DMS79 (cell line): ENCODE measurements around the gene TSSK3.

Source experiments
- DNase-seq: peaks from one replicate; lab custom pipeline; 2025; lab: John Stamatoyannopoulos, UW

Gene TSSK3

GRCh38 chr1:32362474-32363313 lies at the start of gene TSSK3, which contains the start of gene FAM229A:
TSS of gene TSSK3 (plus strand) at chr1:32362539. CDS start at chr1:32362702, 163 bp downstream.
TSS of gene FAM229A (minus strand) at chr1:32362485. CDS start at chr1:32362091, 394 bp downstream.
- DNase-seq: no peak

DNA sequence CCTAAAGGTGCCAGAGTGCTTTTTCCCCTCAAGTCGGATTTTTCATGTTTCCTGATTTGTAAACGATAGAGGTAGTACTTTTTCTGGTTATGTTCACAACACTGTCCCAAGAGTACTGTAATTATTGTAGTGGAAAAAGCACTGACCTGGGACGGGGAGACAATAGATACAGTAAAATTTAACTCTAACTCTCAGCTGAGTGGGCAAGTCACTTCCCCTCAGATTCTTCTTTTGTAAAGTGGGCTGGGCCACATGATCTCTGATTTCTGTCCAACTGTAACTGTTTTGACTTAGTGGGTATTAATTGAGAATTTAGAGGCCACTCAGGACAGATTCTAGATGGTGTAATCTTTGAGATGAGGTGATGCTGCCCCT lies 45.4 kb upstream of the TSSK3 start:
- no peak for DNase-seq

GRCh38 chr1:32318127-32318869 lies 44.0 kb upstream of the TSSK3 start:
- DNase-seq: no peak

DNA sequence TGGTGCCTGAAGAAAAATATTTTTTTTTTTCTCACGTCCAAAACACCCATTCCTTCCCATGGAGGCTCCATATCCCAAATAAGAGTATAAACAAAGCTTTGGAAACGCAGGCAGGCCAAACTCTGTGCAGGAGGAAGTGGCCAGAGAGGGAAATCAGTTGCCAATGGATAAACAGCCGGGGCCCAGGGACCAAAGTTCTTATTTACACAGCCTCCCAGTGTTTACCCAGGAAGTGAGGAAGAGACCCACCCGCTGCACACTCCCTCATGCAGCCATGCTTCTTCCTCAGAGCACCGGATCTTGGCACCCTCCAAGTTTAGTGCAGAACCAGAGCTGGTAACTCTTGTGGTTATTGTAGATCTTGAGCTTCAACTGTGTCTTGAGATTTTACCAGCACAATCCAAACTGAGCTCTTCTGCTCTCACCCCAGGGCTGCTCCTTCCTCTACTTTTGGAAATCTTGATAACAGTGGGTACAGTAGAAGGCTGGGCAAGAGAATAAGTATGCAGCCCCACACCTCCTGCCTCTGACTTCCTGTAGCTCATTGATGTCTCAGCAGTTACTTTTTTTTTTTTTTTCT lies 40.5 kb upstream of the TSSK3 start:
- DNase-seq: no peak

DNA sequence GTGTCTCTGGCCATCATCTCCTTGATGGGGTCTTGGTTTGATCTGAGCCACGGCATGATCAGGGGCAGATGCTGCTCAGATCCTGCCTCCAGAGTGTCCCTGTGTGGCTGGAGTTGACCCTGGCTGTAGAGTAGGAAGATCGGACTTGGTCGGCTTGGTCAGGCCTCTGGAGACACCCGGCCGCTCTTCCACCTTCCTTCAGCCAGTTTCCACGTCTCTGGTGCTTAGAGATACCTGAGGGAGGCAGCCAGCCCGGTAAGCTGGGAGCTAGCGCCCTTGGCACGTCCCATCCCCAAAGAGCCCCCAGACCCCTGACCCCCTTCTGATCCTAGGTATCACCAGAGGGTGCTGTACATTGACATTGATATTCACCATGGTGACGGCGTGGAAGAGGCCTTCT lies 35.1 kb upstream of the TSSK3 start:
- DNase-seq: no peak

GRCh38 chr1:32329931-32330466 lies 32.3 kb upstream of the TSSK3 start:
- no peak for DNase-seq

GRCh38 chr1:32330558-32331151 lies 31.7 kb upstream of the TSSK3 start:
- DNase-seq: no peak

DNA sequence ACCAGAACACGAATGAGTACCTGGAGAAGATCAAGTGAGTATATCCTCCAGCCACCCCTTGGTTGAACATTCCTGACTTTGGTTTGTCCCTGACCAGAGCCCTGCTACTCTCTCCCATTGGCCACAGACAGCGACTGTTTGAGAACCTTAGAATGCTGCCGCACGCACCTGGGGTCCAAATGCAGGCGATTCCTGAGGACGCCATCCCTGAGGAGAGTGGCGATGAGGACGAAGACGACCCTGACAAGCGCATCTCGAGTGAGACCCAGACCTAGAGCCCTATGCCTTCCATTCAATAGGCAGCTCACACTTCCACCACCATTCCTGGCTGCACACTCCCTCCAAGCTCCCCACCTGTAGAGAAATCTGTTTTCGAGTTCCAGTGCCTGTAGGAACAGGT lies 30.8 kb upstream of the TSSK3 start:
- DNase-seq: no peak

DNA sequence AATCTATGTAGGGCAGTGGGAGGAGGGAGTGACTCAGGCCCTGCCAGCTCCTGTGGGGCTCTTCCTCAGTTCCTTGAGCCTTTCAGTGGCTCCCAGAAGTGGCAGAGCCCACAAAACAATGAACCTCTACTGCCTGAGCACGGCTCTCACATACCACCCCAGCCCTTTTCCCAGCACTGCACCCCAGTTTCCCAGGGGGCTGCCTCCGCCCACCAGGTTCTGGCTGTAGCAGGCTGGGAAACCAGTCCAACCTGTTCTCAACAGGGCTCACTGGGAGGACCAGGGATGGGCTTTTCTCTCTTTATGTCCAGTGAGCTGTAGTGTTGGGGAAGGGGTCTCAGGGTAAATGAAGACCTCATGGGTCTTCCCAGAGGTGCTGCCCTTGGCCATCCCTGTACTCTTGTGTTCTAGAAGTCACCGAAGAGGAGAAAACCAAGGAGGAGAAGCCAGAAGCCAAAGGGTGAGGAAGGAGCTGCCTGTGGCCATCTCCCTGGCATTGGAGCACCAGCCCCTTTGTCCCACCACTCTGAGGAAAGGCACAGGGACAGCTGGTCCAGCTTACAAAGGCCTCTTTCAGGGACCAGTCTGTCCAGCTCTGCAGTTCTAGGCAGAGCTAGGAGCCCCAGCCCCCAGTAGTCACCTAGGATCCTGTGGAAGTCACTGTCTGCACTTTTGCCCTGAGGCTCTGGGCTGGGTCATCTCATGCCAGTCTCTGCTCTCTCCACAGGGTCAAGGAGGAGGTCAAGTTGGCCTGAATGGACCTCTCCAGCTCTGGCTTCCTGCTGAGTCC lies 29.9 kb upstream of the TSSK3 start:
- no peak for DNase-seq

- no peak for DNase-seq
Observed at GRCh38 chr1:32333251-32333963, 28.9 kb upstream of the TSSK3 start.

- no peak for DNase-seq
Observed at GRCh38 chr1:32334274-32334861, 28.0 kb upstream of the TSSK3 start.

DNA sequence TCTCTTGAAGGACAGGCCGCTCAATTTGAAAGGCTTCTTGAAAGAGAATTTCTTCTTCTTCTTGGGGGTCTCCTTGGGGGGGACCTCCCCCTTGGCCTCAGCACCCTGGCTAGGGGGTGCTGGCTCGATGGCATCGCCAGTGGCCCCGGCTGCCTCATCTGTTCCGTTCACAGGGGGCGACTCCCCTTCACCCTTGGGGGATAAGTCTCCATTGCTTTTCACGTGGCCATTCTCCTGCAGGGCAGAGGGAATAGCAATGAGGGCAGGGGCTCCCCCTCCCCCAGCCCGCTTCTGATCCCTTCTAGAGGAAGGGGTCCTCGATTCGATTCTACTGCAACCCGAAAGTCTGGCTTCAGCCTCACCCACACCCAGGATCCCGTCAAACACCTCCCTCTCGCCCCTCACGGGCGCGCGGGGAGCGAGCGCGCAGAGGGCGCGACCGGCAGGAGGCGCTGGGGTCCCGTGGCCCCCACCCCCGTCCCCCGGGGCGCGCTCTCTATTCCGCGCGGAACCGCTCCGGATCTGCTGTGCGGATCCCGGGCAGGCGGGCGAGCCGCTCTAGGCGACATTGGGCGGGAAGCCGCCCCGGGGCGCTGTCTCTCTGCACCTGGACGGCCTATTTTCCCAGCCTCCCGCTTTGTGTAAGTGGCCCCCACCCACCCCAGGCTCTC lies 27.3 kb upstream of the TSSK3 start:
- no peak for DNase-seq

DNA sequence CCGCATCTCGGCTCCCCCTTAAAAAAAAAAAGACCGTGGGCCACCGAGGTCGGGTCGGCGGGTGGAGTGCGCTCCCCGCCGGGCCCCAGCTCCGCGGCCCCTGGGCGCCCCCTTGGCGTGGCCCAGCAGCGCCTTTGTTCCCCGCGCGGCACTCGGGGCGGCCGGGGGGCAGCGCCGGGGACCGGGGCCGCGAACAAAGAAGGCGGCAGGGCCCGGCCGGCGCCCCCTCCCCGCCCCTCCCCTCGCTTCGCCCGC lies 26.9 kb upstream of the TSSK3 start:
- DNase-seq: no peak

DNA sequence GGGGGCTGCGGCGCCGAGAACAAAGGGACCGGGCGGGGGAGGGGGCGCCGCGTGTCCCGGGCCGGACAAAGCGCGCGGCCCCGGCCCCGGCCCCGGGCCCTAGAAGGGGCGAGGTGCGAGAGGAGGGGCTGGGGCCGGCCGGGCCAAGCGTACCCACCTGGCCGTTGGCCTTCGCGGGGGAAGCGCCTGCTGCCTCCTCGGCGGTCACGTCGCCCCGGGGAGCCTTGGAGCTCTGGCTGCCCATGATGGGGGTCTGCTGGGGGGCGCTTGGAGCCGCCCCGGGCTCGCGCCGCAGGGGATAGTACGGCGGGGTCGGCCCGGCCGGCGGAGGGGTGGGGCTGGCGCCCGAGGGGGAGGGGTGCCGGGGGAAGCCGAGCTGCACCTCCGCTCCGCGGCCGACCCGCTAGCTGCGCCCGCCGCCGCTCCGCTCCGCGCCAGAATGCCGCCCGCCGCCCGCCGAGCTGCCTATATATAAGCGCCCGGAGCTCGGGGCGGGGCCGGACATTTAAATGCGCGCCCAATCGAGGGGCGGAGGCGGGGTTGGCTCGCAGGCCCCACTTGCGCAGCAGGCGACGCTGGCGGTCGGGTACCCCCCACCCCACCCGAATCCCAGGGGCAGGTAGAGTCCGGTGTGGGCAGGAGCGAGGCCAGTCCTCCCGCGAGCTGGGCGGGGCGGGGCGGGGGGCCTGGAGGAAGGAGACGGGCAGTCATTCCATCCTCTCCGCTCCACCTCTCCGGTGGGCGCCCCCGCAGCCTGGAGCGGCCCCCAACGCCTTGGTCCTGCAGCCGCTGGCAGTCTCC lies 26.3 kb upstream of the TSSK3 start, which contains the start of gene MARCKSL1:
TSS of gene MARCKSL1 (minus strand) at position 444 of the 801 bp plus-strand sequence. CDS start at position 244, 200 bp downstream.
- peak; percentile 52 for DNase-seq

- no peak for DNase-seq
Observed at GRCh38 chr1:32336591-32336932, 25.8 kb upstream of the TSSK3 start.

DNA sequence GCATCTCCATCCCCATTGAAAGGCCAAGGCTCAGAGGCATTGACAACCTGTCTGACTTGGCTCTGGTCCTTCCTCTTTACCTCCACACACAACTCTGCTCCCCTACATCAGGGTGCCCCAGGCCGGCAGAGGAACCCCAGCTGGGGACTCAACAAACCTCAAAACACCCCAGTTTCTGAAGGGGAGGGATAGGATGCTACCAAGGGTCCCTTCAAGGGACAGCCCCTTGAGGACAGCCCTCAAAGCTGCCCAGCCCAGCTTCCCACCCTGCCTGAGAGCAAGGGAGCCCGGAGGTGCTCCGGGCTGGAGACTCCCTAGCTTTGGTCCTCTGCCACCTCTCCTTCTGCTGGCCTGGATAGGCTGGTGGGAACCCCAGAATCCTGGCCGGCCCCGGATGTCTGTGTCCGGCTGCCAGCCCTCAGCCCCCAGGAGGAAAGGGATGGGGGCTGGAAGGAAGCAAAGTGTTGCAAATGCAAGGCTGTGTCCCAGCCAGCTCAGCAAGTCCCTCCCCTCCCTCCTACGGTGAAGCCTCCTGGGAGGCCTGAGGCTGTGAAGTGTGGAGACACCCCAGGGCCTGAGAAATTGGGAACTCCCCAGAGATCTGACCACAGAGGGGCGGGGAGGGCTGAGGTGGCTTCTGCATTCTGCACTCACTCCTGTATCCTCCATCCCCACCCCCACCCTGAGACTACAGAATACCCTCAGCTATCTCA lies 25.2 kb upstream of the TSSK3 start:
- DNase-seq: no peak

- DNase-seq: no peak
Observed at GRCh38 chr1:32337855-32338636, 24.3 kb upstream of the TSSK3 start.
